ENCODE measurements around the gene S100PBP.

DNA sequence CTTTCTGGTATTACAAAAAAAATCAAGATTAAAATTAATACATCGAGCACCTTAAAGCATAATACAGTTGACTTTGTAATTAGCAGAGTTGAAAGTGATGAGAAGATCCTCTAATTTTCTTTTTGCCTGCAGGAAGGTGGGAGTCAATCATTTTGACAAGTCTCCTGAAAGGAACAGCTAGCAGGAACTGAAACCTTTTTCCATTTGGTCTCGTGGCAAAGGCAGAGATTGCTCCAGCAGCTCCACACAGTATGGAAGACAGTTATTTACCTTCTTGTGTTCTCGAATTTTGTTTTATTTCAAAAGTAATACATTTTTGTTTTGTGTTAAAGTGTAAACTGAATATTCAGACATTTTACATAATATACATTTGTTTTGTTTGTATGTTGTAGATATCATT lies 7.7 kb downstream of the S100PBP start:
- TF ChIP-seq POLR2AphosphoS5 (IDR thresholded peaks at IDR 0.05; ENCODE audit: low read depth, low read length) (no peak), TAF1 (IDR thresholded peaks at IDR 0.05; ENCODE audit: borderline replicate concordance, insufficient read depth, low read length) (no peak)
